ENCODE results near the gene MBP. TPM values are rescaled to one million over a fixed set of nuclear protein-coding genes. Genes with fewer than 3 reads are reported as not detected.

Gene MBP
- total and polyA plus RNA-seq, 2 donors (not counting 1 experiment from before 2014, with no cell fraction given): 2.3 to 3.6 TPM

DNA sequence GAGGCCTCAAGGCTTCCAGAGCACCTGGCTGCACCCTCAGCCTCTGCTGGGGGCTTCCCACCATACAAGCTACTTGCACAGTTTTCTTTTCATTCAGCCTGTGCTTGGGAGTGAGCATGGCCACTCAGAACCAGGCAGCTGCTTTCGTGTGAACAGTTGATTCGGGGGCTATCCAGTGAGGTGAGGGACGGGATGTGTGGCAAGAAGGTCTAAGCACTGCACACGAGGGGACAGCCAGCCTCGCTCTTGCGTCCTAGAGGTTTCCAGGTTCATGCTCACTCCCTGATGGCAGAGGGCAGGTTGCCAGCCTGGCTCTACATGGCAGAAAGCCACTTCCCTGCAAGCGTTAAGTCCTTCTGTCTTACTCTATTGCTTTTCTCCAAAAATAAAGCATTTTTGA, 146.2 kb downstream of the MBP start:
- Histone ChIP-seq H4K20me1 (ENCODE audit: control insufficient read depth, extremely low read depth, insufficient read depth, low read length) (no peaks in the 10 kb centered on the region), H3K4me2 (ENCODE audit: extremely low read depth, insufficient read depth, low read length) (no peak overlapping the region), H3K27me3 (ENCODE audit: control insufficient read depth, insufficient read depth, low read length) (peaks cover 3% of the 10 kb centered on the region), H3K4me1 (ENCODE audit: control insufficient read depth, extremely low read depth, insufficient read depth, low read length) (no peaks in the 10 kb centered on the region), H2AFZ (ENCODE audit: low read length) (no peak overlapping the region), H3K27ac (ENCODE audit: insufficient read depth, low read length) (no peak overlapping the region), H3K36me3 (ENCODE audit: control insufficient read depth, insufficient read depth, low read length) (no peaks in the 10 kb centered on the region), H3K9me3 (ENCODE audit: control insufficient read depth, insufficient read depth, low read depth, low read length) (no peaks in the 10 kb centered on the region), H3K4me3 (replicated peaks in 1 of 4; ENCODE audit: control extremely low read depth in 1 of 4, insufficient read depth in 1 of 4, low read depth in 3 of 4, low read length in 4 of 4) (no peak overlapping the region), H3K9ac (ENCODE audit: insufficient read depth, low read length) (no peak overlapping the region), H3K79me2 (ENCODE audit: control insufficient read depth, insufficient read depth, low read length) (no peaks in the 10 kb centered on the region)
- no peak for DNase-seq (ENCODE audit: low read depth in 2 of 2)
- TF ChIP-seq, protein P1, sequence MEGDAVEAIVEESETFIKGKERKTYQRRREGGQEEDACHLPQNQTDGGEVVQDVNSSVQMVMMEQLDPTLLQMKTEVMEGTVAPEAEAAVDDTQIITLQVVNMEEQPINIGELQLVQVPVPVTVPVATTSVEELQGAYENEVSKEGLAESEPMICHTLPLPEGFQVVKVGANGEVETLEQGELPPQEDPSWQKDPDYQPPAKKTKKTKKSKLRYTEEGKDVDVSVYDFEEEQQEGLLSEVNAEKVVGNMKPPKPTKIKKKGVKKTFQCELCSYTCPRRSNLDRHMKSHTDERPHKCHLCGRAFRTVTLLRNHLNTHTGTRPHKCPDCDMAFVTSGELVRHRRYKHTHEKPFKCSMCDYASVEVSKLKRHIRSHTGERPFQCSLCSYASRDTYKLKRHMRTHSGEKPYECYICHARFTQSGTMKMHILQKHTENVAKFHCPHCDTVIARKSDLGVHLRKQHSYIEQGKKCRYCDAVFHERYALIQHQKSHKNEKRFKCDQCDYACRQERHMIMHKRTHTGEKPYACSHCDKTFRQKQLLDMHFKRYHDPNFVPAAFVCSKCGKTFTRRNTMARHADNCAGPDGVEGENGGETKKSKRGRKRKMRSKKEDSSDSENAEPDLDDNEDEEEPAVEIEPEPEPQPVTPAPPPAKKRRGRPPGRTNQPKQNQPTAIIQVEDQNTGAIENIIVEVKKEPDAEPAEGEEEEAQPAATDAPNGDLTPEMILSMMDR (conservative IDR thresholded peaks at IDR 0.05 in 1 of 2, IDR thresholded peaks at IDR 0.05 in 1 of 2; ENCODE audit: low read depth in 1 of 2, low read length in 2 of 2): no peak
- no peak for TF ChIP-seq EZH2 (IDR thresholded peaks at IDR 0.05; ENCODE audit: low read length, missing control alignments)

DNA sequence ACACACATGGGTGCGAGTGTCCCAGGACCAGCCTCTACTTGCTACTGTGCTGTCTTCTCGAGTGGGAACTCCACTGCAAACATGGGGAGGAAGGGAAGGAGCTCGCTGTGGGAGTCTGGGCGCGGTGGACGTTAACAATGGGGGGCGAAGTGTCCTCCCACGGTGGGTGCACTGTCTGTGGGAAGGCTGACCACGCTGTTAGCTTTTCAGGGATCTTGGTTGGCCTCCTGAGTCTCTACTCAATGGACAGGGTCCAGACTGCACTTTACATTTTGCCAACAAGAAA, 146.7 kb downstream of the MBP start:
- H3K4me3 ChIP-seq (replicated peaks in 1 of 4; ENCODE audit: control extremely low read depth in 1 of 4, insufficient read depth in 1 of 4, low read depth in 3 of 4, low read length in 4 of 4): no peak overlapping the region
- DNase-seq (ENCODE audit: low read depth in 2 of 2): no peak
- H3K9me3 ChIP-seq (ENCODE audit: control insufficient read depth, insufficient read depth, low read depth, low read length): no peaks in the 10 kb centered on the region
- no peak overlapping the region for H2AFZ ChIP-seq (ENCODE audit: low read length)
- H3K4me1 ChIP-seq (ENCODE audit: control insufficient read depth, extremely low read depth, insufficient read depth, low read length): no peaks in the 10 kb centered on the region
- peaks cover 3% of the 10 kb centered on the region for H3K27me3 ChIP-seq (ENCODE audit: control insufficient read depth, insufficient read depth, low read length)
- TF ChIP-seq, protein P1 (conservative IDR thresholded peaks at IDR 0.05 in 1 of 2, IDR thresholded peaks at IDR 0.05 in 1 of 2; ENCODE audit: low read depth in 1 of 2, low read length in 2 of 2): no peak
- TF ChIP-seq EZH2 (IDR thresholded peaks at IDR 0.05; ENCODE audit: low read length, missing control alignments): no peak
- H3K36me3 ChIP-seq (ENCODE audit: control insufficient read depth, insufficient read depth, low read length): no peaks in the 10 kb centered on the region
- H3K9ac ChIP-seq (ENCODE audit: insufficient read depth, low read length): no peak overlapping the region
- no peak overlapping the region for H3K4me2 ChIP-seq (ENCODE audit: extremely low read depth, insufficient read depth, low read length)
- H3K27ac ChIP-seq (ENCODE audit: insufficient read depth, low read length): no peak overlapping the region
- H4K20me1 ChIP-seq (ENCODE audit: control insufficient read depth, extremely low read depth, insufficient read depth, low read length): no peaks in the 10 kb centered on the region
- H3K79me2 ChIP-seq (ENCODE audit: control insufficient read depth, insufficient read depth, low read length): no peaks in the 10 kb centered on the region

DNA sequence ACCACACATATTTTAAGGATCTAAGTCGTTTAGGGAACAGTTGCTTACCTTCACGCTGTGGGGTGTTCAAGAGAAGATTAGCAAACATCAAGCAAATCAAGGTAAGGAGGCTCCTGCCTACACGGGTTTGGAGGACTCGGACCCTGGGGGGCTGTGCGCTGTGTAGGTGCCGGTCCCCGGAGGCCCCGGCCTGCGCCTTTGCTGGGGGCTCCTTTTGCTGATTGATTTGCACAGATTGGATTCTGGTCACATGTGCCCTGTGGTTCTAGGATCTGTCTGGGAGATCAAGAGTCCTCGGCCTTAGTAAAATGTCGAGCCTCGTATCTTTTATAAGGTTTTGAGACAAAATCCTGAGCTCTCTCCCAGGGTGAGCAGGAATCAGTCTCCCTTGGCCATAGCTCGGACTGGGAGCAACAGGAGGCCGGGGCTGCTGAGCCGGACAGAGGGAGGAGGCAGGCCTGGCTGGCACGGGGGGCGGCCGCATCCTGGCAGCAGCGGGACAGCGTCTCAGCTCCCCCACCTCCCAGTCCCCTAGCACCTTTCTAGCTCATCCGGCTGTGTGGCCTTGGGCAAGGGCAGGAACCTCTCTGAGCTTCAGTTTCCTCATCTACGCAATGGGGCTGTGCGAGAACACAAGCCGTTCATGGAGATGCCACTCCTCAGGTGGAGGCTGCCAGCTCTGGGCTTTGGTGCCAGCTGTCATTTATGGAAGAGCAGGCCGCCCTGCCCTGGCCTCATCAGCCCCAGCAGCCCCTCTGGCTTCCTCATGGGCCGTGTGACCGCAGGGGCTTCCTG, 147.2 kb downstream of the MBP start:
- H3K9me3 ChIP-seq (ENCODE audit: control insufficient read depth, insufficient read depth, low read depth, low read length): no peaks in the 10 kb centered on the region
- no peaks in the 10 kb centered on the region for H3K36me3 ChIP-seq (ENCODE audit: control insufficient read depth, insufficient read depth, low read length)
- H2AFZ ChIP-seq (ENCODE audit: low read length): no peak overlapping the region
- H3K27ac ChIP-seq (ENCODE audit: insufficient read depth, low read length): no peak overlapping the region
- H3K4me2 ChIP-seq (ENCODE audit: extremely low read depth, insufficient read depth, low read length): no peak overlapping the region
- no peak for DNase-seq (ENCODE audit: low read depth in 2 of 2)
- H3K79me2 ChIP-seq (ENCODE audit: control insufficient read depth, insufficient read depth, low read length): no peaks in the 10 kb centered on the region
- H3K27me3 ChIP-seq (ENCODE audit: control insufficient read depth, insufficient read depth, low read length): peaks cover 3% of the 10 kb centered on the region
- H3K4me3 ChIP-seq (replicated peaks in 1 of 4; ENCODE audit: control extremely low read depth in 1 of 4, insufficient read depth in 1 of 4, low read depth in 3 of 4, low read length in 4 of 4): no peak overlapping the region
- no peaks in the 10 kb centered on the region for H4K20me1 ChIP-seq (ENCODE audit: control insufficient read depth, extremely low read depth, insufficient read depth, low read length)
- H3K4me1 ChIP-seq (ENCODE audit: control insufficient read depth, extremely low read depth, insufficient read depth, low read length): no peaks in the 10 kb centered on the region
- no peak overlapping the region for H3K9ac ChIP-seq (ENCODE audit: insufficient read depth, low read length)
- TF ChIP-seq EZH2 (IDR thresholded peaks at IDR 0.05; ENCODE audit: low read length, missing control alignments): no peak
- TF ChIP-seq, protein P1 (conservative IDR thresholded peaks at IDR 0.05 in 1 of 2, IDR thresholded peaks at IDR 0.05 in 1 of 2; ENCODE audit: low read depth in 1 of 2, low read length in 2 of 2): no peak
